ENCODE measurements around the gene DHRSX.

DHRSX gene

DNA sequence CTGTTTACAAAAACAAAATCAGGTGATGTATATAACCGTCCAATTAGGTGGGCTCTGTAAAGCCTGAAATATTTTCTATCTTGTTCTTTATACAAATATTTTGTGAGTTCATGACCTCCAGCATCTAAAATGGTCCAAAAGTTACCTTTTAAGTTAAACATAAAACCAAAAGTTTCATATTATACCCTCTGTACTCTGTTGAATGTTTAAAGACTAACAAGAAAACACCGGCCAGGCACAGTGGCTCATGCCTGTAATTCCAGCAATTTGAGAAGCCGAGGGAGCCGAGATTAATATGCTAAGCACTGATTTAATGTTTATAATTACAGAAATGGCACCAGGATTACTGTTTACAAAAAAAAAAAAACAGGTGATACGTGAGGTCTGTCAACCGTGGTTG, 328.4 kb downstream of the DHRSX start:
- Mint-ChIP-seq H3K27me3 (no peaks in the 10 kb centered on the region), H3K9me3 (peaks cover 7 to 19% of the 10 kb centered on the region in 2 donors), H3K4me3 (no peak overlapping the region), H3K27ac (no peak overlapping the region), H3K36me3 (ENCODE audit: insufficient read depth) (no peaks in the 10 kb centered on the region), H3K4me1 (ENCODE audit: low read depth in 2 of 2) (no peaks in the 10 kb centered on the region)
- ATAC-seq (replicated peaks), result no peak
- no peak for DNase-seq

All from effector memory CD8-positive, alpha-beta T cell (primary cell).